Astrocyte (in vitro differentiated cells and primary cell): Measurements from ENCODE around the gene PREX1. TPM values are rescaled to one million over a fixed set of nuclear protein-coding genes. Genes with fewer than 3 reads are reported as not detected.
"Not testable (repeated sequence)": the region's sequence is repeated elsewhere in the genome, so short reads cannot be mapped to it uniquely, and the experiment has no call there.

ENCODE experiments used
- DNase-seq: peaks from one replicate; pipeline ENCODE4 v3.0.0-alpha.2; 2010; ENCODE audit warnings: low read depth
- FAIRE-seq: peaks from 2 replicates; lab custom pipeline; 2011; peaks lifted over from hg19 to GRCh38; lab: Jason Lieb, UNC
- H2AFZ ChIP-seq: 2 replicates; pipeline ENCODE4 v1.6.0; 2012; ENCODE audit warnings: low read depth, low read length, inconsistent platforms
- H3K27ac ChIP-seq: 2 replicates; pipeline ENCODE4 v1.5.1; 2011; ENCODE audit warnings: low read depth, low read length, inconsistent platforms
- H3K27me3 ChIP-seq: 2 replicates; pipeline ENCODE4 v1.6.0; 2011; ENCODE audit warnings: low read length, inconsistent platforms; ENCODE audit not compliant: insufficient read depth
- H3K36me3 ChIP-seq: 2 replicates; pipeline ENCODE4 v1.5.1; 2011; ENCODE audit warnings: low read length, inconsistent platforms; ENCODE audit not compliant: insufficient read depth
- H3K4me1 ChIP-seq: 2 replicates; pipeline ENCODE4 v1.5.1; 2011; ENCODE audit warnings: low read length, inconsistent platforms; ENCODE audit not compliant: insufficient read depth
- H3K4me2 ChIP-seq: 2 replicates; pipeline ENCODE4 v1.6.0; 2012; ENCODE audit warnings: low read length, inconsistent platforms
- H3K4me3 ChIP-seq: 2 replicates; pipeline ENCODE4 v1.5.1; 2011; ENCODE audit warnings: low read depth, mild to moderate bottlenecking, low read length, inconsistent platforms; ENCODE audit not compliant: insufficient read depth
- H3K79me2 ChIP-seq: 2 replicates; pipeline ENCODE4 v1.6.0; 2012; ENCODE audit warnings: mild to moderate bottlenecking, low read length, inconsistent platforms; ENCODE audit not compliant: insufficient read depth
- H3K9ac ChIP-seq: 2 replicates; pipeline ENCODE4 v1.6.0; 2012; ENCODE audit warnings: mild to moderate bottlenecking, low read length, inconsistent platforms
- H3K9me3 ChIP-seq: 2 replicates; pipeline ENCODE4 v1.5.1; 2012; ENCODE audit warnings: low read depth, mild to moderate bottlenecking, low read length, inconsistent platforms; ENCODE audit not compliant: insufficient read depth
- H4K20me1 ChIP-seq: 2 replicates; pipeline ENCODE4 v1.6.0; 2012; ENCODE audit warnings: low read length, inconsistent platforms; ENCODE audit not compliant: insufficient read depth
- H3K27ac Mint-ChIP-seq: one replicate; pipeline ENCODE4 v1.8.0; 2021; ENCODE audit warnings: mild to moderate bottlenecking, mixed read lengths; ENCODE audit not compliant: unreplicated experiment
- H3K27me3 Mint-ChIP-seq: one replicate; pipeline ENCODE4 v1.8.0; 2021; ENCODE audit warnings: low read depth, mixed read lengths; ENCODE audit not compliant: unreplicated experiment
- H3K36me3 Mint-ChIP-seq: one replicate; pipeline ENCODE4 v1.8.0; 2021; ENCODE audit warnings: low read depth, mixed read lengths; ENCODE audit not compliant: unreplicated experiment
- H3K4me1 Mint-ChIP-seq: one replicate; pipeline ENCODE4 v1.8.0; 2021; ENCODE audit warnings: low read depth, mixed read lengths; ENCODE audit not compliant: unreplicated experiment
- H3K4me3 Mint-ChIP-seq: one replicate; pipeline ENCODE4 v1.8.0; 2021; ENCODE audit warnings: mild to moderate bottlenecking, moderate library complexity, mixed read lengths; ENCODE audit not compliant: unreplicated experiment
- H3K9me3 Mint-ChIP-seq: one replicate; pipeline ENCODE4 v1.8.0; 2021; ENCODE audit warnings: mild to moderate bottlenecking, mixed read lengths; ENCODE audit not compliant: unreplicated experiment
- EZH2 ChIP-seq: IDR thresholded peaks from 2 replicates; pipeline ENCODE4 v1.6.1; 2012; ENCODE audit warnings: mild to moderate bottlenecking, low read length, inconsistent platforms; ENCODE audit not compliant: insufficient read depth
- total RNA-seq: library from RNA; stranded (reverse); gene quantifications from 2 replicates; pipeline ENCODE4 v1.2.1, GENCODE V29; 2021
- TF ChIP-seq, protein P1 (sequence below): IDR thresholded peaks from 2 replicates; pipeline ENCODE4 v1.5.1; 2011; ENCODE audit warnings: low read depth, mild to moderate bottlenecking, inconsistent platforms, low read length, moderate library complexity; ENCODE audit not compliant: insufficient read depth

Gene PREX1
- total RNA-seq, 1 donor from 2014 or later, result 3.5 TPM

GRCh38 chr20:48813446-48813747, 14.4 kb downstream of the PREX1 start:
- Histone ChIP-seq H3K36me3 (no peaks in the 10 kb centered on the region), H3K4me1 (no peaks in the 10 kb centered on the region), H3K27me3 (no peaks in the 10 kb centered on the region), H3K27ac (no peak overlapping the region), H3K79me2 (no peaks in the 10 kb centered on the region), H3K9me3 (no peaks in the 10 kb centered on the region), H3K9ac (no peak overlapping the region), H3K4me2 (no peak overlapping the region), H4K20me1 (peaks cover 17% of the 10 kb centered on the region), H3K4me3 (no peak overlapping the region), H2AFZ (no peak overlapping the region)
- FAIRE-seq (no peak), DNase-seq (no peak)
- Mint-ChIP-seq H3K4me3 (no peak overlapping the region), H3K9me3 (peaks cover 3% of the 10 kb centered on the region), H3K4me1 (no peaks in the 10 kb centered on the region), H3K36me3 (peaks cover 1% of the 10 kb centered on the region), H3K27ac (no peak overlapping the region), H3K27me3 (peaks cover 3% of the 10 kb centered on the region)
- no peak for TF ChIP-seq EZH2
- TF ChIP-seq, protein P1, sequence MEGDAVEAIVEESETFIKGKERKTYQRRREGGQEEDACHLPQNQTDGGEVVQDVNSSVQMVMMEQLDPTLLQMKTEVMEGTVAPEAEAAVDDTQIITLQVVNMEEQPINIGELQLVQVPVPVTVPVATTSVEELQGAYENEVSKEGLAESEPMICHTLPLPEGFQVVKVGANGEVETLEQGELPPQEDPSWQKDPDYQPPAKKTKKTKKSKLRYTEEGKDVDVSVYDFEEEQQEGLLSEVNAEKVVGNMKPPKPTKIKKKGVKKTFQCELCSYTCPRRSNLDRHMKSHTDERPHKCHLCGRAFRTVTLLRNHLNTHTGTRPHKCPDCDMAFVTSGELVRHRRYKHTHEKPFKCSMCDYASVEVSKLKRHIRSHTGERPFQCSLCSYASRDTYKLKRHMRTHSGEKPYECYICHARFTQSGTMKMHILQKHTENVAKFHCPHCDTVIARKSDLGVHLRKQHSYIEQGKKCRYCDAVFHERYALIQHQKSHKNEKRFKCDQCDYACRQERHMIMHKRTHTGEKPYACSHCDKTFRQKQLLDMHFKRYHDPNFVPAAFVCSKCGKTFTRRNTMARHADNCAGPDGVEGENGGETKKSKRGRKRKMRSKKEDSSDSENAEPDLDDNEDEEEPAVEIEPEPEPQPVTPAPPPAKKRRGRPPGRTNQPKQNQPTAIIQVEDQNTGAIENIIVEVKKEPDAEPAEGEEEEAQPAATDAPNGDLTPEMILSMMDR, result no peak

- Histone ChIP-seq H3K9me3 (no peaks in the 10 kb centered on the region), H3K4me1 (no peaks in the 10 kb centered on the region), H2AFZ (no peak overlapping the region), H3K36me3 (no peaks in the 10 kb centered on the region), H3K79me2 (peaks cover 2% of the 10 kb centered on the region), H3K27me3 (no peaks in the 10 kb centered on the region), H3K27ac (no peak overlapping the region), H4K20me1 (peaks cover 19% of the 10 kb centered on the region), H3K4me2 (no peak overlapping the region), H3K4me3 (no peak overlapping the region), H3K9ac (no peak overlapping the region)
- Mint-ChIP-seq H3K9me3 (peaks cover 3% of the 10 kb centered on the region), H3K36me3 (peaks cover 1% of the 10 kb centered on the region), H3K4me3 (no peak overlapping the region), H3K4me1 (no peaks in the 10 kb centered on the region), H3K27ac (no peak overlapping the region), H3K27me3 (peaks cover 5% of the 10 kb centered on the region)
- no peak for TF ChIP-seq EZH2
- TF ChIP-seq, protein P1, result no peak
- FAIRE-seq (no peak), DNase-seq (no peak)
Measured at GRCh38 chr20:48812600-48813445, 15.0 kb downstream of the PREX1 start.

DNA sequence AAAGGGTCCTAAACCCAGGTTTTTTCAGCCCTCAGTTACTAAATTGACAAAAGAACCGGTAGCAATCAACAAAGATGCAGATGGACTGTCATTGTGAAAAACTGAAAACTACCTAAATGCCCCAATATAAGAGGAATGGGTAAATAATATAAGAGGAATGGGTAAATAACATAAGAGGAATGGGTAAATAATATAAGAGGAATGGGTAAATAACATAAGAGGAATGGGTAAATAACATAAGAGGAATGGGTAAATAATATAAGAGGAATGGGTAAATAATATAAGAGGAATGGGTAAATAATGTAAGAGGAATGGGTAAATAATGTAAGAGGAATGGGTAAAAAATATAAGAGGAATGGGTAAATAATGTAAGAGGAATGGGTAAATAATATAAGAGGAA, 15.7 kb downstream of the PREX1 start:
- not testable (repeated sequence) for H3K27me3 ChIP-seq, FAIRE-seq, H3K4me2 ChIP-seq, H3K27me3 Mint-ChIP-seq, H3K27ac Mint-ChIP-seq, H3K36me3 ChIP-seq, H3K9me3 Mint-ChIP-seq, H3K79me2 ChIP-seq, H3K27ac ChIP-seq, H3K36me3 Mint-ChIP-seq, H3K9me3 ChIP-seq, H3K9ac ChIP-seq, H3K4me3 Mint-ChIP-seq, H3K4me3 ChIP-seq, H3K4me1 ChIP-seq, H2AFZ ChIP-seq, H3K4me1 Mint-ChIP-seq, DNase-seq
- peaks cover 19% of the 10 kb centered on the region for H4K20me1 ChIP-seq
